ENCODE results near the gene ATP2B2. TPM values are rescaled to one million over a fixed set of nuclear protein-coding genes. Genes with fewer than 3 reads are reported as not detected.

ATP2B2 gene
- total RNA-seq, 4 donors from 2014 or later, result 0.11 to 0.42 (median 0.15) TPM; not detected in 1

GRCh38 chr3:10529809-10530208, 24.4 kb upstream of the ATP2B2 start:
- no peaks in the 10 kb centered on the region for H3K9me3 ChIP-seq
- H3K4me3 ChIP-seq (replicated peaks in 1 of 3), result no peak overlapping the region
- WGBS, 2 donors, result 89 to 91% methylated on average over 13 of the region's 13 CpGs
- H3K4me1 ChIP-seq, result no peaks in the 10 kb centered on the region
- no peaks in the 10 kb centered on the region for H3K36me3 ChIP-seq
- H3K27me3 ChIP-seq, result no peaks in the 10 kb centered on the region
- H3K27ac ChIP-seq, result no peak overlapping the region
- TF ChIP-seq POLR2A (IDR thresholded peaks at IDR 0.05), result no peak
- TF ChIP-seq, protein P1, sequence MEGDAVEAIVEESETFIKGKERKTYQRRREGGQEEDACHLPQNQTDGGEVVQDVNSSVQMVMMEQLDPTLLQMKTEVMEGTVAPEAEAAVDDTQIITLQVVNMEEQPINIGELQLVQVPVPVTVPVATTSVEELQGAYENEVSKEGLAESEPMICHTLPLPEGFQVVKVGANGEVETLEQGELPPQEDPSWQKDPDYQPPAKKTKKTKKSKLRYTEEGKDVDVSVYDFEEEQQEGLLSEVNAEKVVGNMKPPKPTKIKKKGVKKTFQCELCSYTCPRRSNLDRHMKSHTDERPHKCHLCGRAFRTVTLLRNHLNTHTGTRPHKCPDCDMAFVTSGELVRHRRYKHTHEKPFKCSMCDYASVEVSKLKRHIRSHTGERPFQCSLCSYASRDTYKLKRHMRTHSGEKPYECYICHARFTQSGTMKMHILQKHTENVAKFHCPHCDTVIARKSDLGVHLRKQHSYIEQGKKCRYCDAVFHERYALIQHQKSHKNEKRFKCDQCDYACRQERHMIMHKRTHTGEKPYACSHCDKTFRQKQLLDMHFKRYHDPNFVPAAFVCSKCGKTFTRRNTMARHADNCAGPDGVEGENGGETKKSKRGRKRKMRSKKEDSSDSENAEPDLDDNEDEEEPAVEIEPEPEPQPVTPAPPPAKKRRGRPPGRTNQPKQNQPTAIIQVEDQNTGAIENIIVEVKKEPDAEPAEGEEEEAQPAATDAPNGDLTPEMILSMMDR (IDR thresholded peaks at IDR 0.05), result no peak
- DNase-seq, result no peak
- intact Hi-C loops (cut with DNase I), result no loop called here

DNA sequence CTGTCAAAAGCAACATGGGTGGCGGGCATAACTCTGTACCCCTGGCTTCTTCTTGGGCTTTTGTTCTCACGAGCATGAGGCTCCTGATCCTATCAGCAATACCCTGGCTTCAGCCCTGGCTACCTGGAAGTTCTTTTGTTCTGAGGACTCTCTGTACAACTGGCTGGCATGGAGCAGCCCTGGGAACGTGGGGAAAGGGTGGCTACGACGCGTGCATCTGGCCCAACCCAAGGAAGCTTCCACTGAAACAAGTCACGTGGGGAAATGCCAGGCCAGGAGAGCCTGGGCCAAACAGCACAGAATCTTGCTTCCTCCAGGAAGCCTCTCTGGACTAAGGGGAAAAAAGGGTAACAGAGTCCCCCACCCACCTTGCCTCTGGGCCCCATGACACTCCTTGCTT, 22.7 kb upstream of the ATP2B2 start:
- WGBS, 2 donors, result 80 to 81% methylated on average over 7 of the region's 7 CpGs
- no peak overlapping the region for H3K4me3 ChIP-seq (replicated peaks in 1 of 3)
- DNase-seq, result no peak
- H3K27ac ChIP-seq, result no peak overlapping the region
- no peak for TF ChIP-seq POLR2A (IDR thresholded peaks at IDR 0.05)
- TF ChIP-seq, protein P1 (IDR thresholded peaks at IDR 0.05), result no peak
- H3K9me3 ChIP-seq, result no peaks in the 10 kb centered on the region
- H3K4me1 ChIP-seq, result no peaks in the 10 kb centered on the region
- H3K36me3 ChIP-seq, result no peaks in the 10 kb centered on the region
- H3K27me3 ChIP-seq, result no peaks in the 10 kb centered on the region
- intact Hi-C loops (cut with DNase I), result no loop called here

- Histone ChIP-seq H3K4me3 (replicated peaks in 1 of 3) (no peak overlapping the region), H3K4me1 (no peaks in the 10 kb centered on the region), H3K36me3 (no peaks in the 10 kb centered on the region), H3K27me3 (no peaks in the 10 kb centered on the region), H3K9me3 (no peaks in the 10 kb centered on the region), H3K27ac (no peak overlapping the region)
- WGBS, 2 donors, result 72 to 89% methylated on average over 8 to 12 of the region's 13 CpGs
- DNase-seq, result no peak
- intact Hi-C loops (cut with DNase I), result no loop called here
- TF ChIP-seq POLR2A (IDR thresholded peaks at IDR 0.05), result no peak
- TF ChIP-seq, protein P1 (IDR thresholded peaks at IDR 0.05), result no peak
Observed at GRCh38 chr3:10527295-10528001, 22.1 kb upstream of the ATP2B2 start.

- H3K27ac ChIP-seq, result no peak overlapping the region
- no peaks in the 10 kb centered on the region for H3K9me3 ChIP-seq
- no peak for DNase-seq
- H3K36me3 ChIP-seq, result no peaks in the 10 kb centered on the region
- H3K4me1 ChIP-seq, result no peaks in the 10 kb centered on the region
- no peaks in the 10 kb centered on the region for H3K27me3 ChIP-seq
- intact Hi-C loops (cut with DNase I), result no loop called here
- no peak for TF ChIP-seq POLR2A (IDR thresholded peaks at IDR 0.05)
- TF ChIP-seq, protein P1 (IDR thresholded peaks at IDR 0.05), result no peak
- WGBS, 2 donors, result 81 to 94% methylated on average over 3 to 4 of the region's 4 CpGs
- no peak overlapping the region for H3K4me3 ChIP-seq (replicated peaks in 1 of 3)
Observed at GRCh38 chr3:10526366-10526765, 21.0 kb upstream of the ATP2B2 start.

DNA sequence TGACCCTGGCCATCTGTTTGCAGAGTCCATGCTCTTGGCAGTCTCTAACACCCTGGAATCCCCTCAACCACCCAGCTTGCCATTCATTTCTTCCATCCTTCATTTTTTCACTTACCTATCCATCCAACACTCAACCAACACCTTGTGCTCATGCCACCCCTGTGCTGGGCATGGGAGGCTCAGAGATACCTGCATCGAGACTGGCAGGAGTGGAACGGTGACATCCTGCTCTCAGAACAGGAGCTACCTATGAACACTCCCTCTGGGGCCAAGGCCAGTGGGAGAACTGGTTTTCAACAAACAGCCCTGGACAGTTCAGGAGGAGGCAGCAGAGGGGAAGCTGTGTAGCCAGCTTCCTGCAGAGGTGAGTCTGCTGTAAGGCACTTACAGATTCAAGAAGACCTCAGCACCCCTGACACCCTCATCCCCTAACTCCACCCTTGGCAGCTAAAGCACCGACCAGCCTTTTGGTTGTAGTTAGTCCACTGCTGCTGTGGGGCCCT, 19.5 kb upstream of the ATP2B2 start:
- no peaks in the 10 kb centered on the region for H3K4me1 ChIP-seq
- TF ChIP-seq, protein P1 (IDR thresholded peaks at IDR 0.05), result no peak
- no peak for TF ChIP-seq POLR2A (IDR thresholded peaks at IDR 0.05)
- H3K36me3 ChIP-seq, result no peaks in the 10 kb centered on the region
- H3K27ac ChIP-seq, result no peak overlapping the region
- DNase-seq, result no peak
- intact Hi-C loops (cut with DNase I), result no loop called here
- no peaks in the 10 kb centered on the region for H3K27me3 ChIP-seq
- no peak overlapping the region for H3K4me3 ChIP-seq (replicated peaks in 1 of 3)
- no peaks in the 10 kb centered on the region for H3K9me3 ChIP-seq
- WGBS, 2 donors, result 52 to 66% methylated on average over 3 of the region's 3 CpGs

Data from thyroid gland (tissue), 4 donors.